Neural cell (in vitro differentiated cells): ENCODE results near the gene SLC25A24. TPM values are rescaled to one million over a fixed set of nuclear protein-coding genes. Genes with fewer than 3 reads are reported as not detected.

Experiments
- H2AFZ ChIP-seq: fragments of 200-600, 300-800 bp; sonication (generic), shearing (Covaris generic); 2 replicates; pipeline ENCODE4 v1.6.0; 2014; ENCODE audit warnings: low read depth, mild to moderate bottlenecking, antibody characterized with exemption, low read length, moderate library complexity
- H3F3A ChIP-seq: fragments of 200-600 bp; shearing (Covaris generic); 2 replicates; pipeline ENCODE4 v1.6.1; 2016; ENCODE audit warnings: mild to moderate bottlenecking, moderate library complexity, mixed read lengths, antibody characterized with exemption, low read length; ENCODE audit not compliant: insufficient read depth, poor library complexity, severe bottlenecking
- H3K27ac ChIP-seq: fragments of 200-600, 300-800 bp; sonication (generic), shearing (Covaris generic); 2 replicates; pipeline ENCODE4 v1.5.1; 2014; ENCODE audit warnings: mild to moderate bottlenecking, low read length, moderate library complexity
- H3K27me3 ChIP-seq: fragments of 300-800, 200-600 bp; sonication (generic), shearing (Covaris generic); 2 replicates; pipeline ENCODE4 v1.6.0; 2014; ENCODE audit warnings: mild to moderate bottlenecking, low read depth, low read length, moderate library complexity; ENCODE audit not compliant: insufficient read depth
- H3K36me3 ChIP-seq: fragments of 300-800, 200-600 bp; sonication (generic), shearing (Covaris generic); 2 replicates; pipeline ENCODE4 v1.5.1; 2014; ENCODE audit warnings: mild to moderate bottlenecking, antibody characterized with exemption, low read length, moderate library complexity; ENCODE audit not compliant: insufficient read depth
- H3K4me2 ChIP-seq: fragments of 300-800, 200-600 bp; sonication (generic), shearing (Covaris generic); 2 replicates; pipeline ENCODE4 v1.6.0; 2014; ENCODE audit warnings: mild to moderate bottlenecking, low read length
- H3K4me3 ChIP-seq: fragments of 300-800, 200-600 bp; sonication (generic), shearing (Covaris generic); 2 replicates; pipeline ENCODE4 v1.5.1; 2014; ENCODE audit warnings: mild to moderate bottlenecking, low read length, moderate library complexity
- H3K79me2 ChIP-seq: fragments of 200-600 bp; shearing (Covaris generic); replicated peaks from 2 replicates; pipeline ENCODE4 v1.6.0; 2014; ENCODE audit warnings: mild to moderate bottlenecking, low read length, moderate library complexity; ENCODE audit not compliant: insufficient read depth
- H3K9ac ChIP-seq: fragments of 300-800, 200-600 bp; sonication (generic), shearing (Covaris generic); 2 replicates; pipeline ENCODE4 v1.6.1; 2016; ENCODE audit warnings: mild to moderate bottlenecking, low read length, mixed read lengths
- H3K9me2 ChIP-seq: fragments of 200-600 bp; shearing (Covaris generic); 2 replicates; pipeline ENCODE4 v1.6.1; 2016; ENCODE audit warnings: mild to moderate bottlenecking, low read length, mixed read lengths; ENCODE audit not compliant: insufficient read depth
- H3K9me3 ChIP-seq: fragments of 200-600, 300-800 bp; sonication (generic), shearing (Covaris generic); 2 replicates; pipeline ENCODE4 v1.6.1; 2016; ENCODE audit warnings: mild to moderate bottlenecking, mixed run types, low read length, moderate library complexity, mixed read lengths
- H4K20me1 ChIP-seq: fragments of 200-600 bp; shearing (Covaris generic); 2 replicates; pipeline ENCODE4 v1.6.1; 2016; ENCODE audit warnings: mild to moderate bottlenecking, mixed run types; ENCODE audit not compliant: insufficient read depth
- EP300 ChIP-seq: fragments of 450-650 bp; conservative IDR thresholded peaks from 2 replicates; pipeline ENCODE4 v1.6.1; 2014; ENCODE audit warnings: antibody characterized with exemption, mild to moderate bottlenecking, moderate library complexity; ENCODE audit not compliant: poor library complexity, severe bottlenecking
- EZH2 ChIP-seq: fragments of 200-600, 300-800 bp; shearing (Covaris generic), sonication (generic); IDR thresholded peaks from 2 replicates; pipeline ENCODE4 v1.6.1; 2014; ENCODE audit warnings: antibody characterized with exemption, low read length, borderline replicate concordance, mild to moderate bottlenecking; ENCODE audit not compliant: insufficient read depth, poor library complexity, severe bottlenecking
- MXI1 ChIP-seq: fragments of 450-650 bp; conservative IDR thresholded peaks from 2 replicates; pipeline ENCODE4 v1.6.1; 2014; ENCODE audit warnings: antibody characterized with exemption, mild to moderate bottlenecking; ENCODE audit not compliant: poor library complexity, severe bottlenecking
- POLR2AphosphoS5 ChIP-seq: IDR thresholded peaks from 2 replicates; pipeline ENCODE4 v1.6.1; 2012
- RAD21 ChIP-seq: fragments of 450-650 bp; conservative IDR thresholded peaks from 2 replicates; pipeline ENCODE4 v1.6.1; 2014; ENCODE audit warnings: antibody characterized with exemption, mild to moderate bottlenecking, moderate library complexity
- SMC3 ChIP-seq: fragments of 450-650 bp; conservative IDR thresholded peaks from 2 replicates; pipeline ENCODE4 v1.6.1; 2014; ENCODE audit warnings: antibody characterized with exemption, mild to moderate bottlenecking, moderate library complexity; ENCODE audit not compliant: poor library complexity
- TAF1 ChIP-seq: IDR thresholded peaks from 2 replicates; pipeline ENCODE4 v1.6.1; 2012; ENCODE audit warnings: low read depth
- polyA plus RNA-seq: library from polyadenylated mRNA; depleted of rRNA; stranded (reverse); fragments of >200 nt; gene quantifications from 2 replicates; pipeline ENCODE4 v1.2.3, GENCODE V29; 2014
- TF ChIP-seq, protein P1 (sequence below): fragments of 450-650 bp; IDR thresholded peaks from 2 replicates; pipeline ENCODE4 v1.5.1; 2014; ENCODE audit warnings: antibody characterized with exemption, mild to moderate bottlenecking, moderate library complexity; ENCODE audit not compliant: poor library complexity, severe bottlenecking
- TF ChIP-seq, protein P2 (sequence below): IDR thresholded peaks from 2 replicates; pipeline ENCODE4 v1.6.1; 2012; ENCODE audit warnings: borderline replicate concordance

Gene SLC25A24
- polyA plus RNA-seq, 1 donor from 2014 or later, result 25.5 TPM

- Histone ChIP-seq H3K27ac (no peak overlapping the region), H3K27me3 (no peaks in the 10 kb centered on the region), H2AFZ (no peak overlapping the region), H3K9me2 (no peaks in the 10 kb centered on the region), H3K9ac (no peak overlapping the region), H3K9me3 (no peaks in the 10 kb centered on the region), H3K4me3 (no peak overlapping the region), H3K36me3 (no peaks in the 10 kb centered on the region), H3K79me2 (no peaks in the 10 kb centered on the region), H3K4me2 (no peak overlapping the region), H4K20me1 (no peaks in the 10 kb centered on the region), H3F3A (no peaks in the 10 kb centered on the region)
- TF ChIP-seq TAF1, result no peak
- no peak for TF ChIP-seq EZH2
- TF ChIP-seq, protein P1, sequence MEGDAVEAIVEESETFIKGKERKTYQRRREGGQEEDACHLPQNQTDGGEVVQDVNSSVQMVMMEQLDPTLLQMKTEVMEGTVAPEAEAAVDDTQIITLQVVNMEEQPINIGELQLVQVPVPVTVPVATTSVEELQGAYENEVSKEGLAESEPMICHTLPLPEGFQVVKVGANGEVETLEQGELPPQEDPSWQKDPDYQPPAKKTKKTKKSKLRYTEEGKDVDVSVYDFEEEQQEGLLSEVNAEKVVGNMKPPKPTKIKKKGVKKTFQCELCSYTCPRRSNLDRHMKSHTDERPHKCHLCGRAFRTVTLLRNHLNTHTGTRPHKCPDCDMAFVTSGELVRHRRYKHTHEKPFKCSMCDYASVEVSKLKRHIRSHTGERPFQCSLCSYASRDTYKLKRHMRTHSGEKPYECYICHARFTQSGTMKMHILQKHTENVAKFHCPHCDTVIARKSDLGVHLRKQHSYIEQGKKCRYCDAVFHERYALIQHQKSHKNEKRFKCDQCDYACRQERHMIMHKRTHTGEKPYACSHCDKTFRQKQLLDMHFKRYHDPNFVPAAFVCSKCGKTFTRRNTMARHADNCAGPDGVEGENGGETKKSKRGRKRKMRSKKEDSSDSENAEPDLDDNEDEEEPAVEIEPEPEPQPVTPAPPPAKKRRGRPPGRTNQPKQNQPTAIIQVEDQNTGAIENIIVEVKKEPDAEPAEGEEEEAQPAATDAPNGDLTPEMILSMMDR, result no peak
- no peak for TF ChIP-seq EP300
- TF ChIP-seq POLR2AphosphoS5, result no peak
- no peak for TF ChIP-seq RAD21
- TF ChIP-seq MXI1, result no peak
- TF ChIP-seq, protein P2, sequence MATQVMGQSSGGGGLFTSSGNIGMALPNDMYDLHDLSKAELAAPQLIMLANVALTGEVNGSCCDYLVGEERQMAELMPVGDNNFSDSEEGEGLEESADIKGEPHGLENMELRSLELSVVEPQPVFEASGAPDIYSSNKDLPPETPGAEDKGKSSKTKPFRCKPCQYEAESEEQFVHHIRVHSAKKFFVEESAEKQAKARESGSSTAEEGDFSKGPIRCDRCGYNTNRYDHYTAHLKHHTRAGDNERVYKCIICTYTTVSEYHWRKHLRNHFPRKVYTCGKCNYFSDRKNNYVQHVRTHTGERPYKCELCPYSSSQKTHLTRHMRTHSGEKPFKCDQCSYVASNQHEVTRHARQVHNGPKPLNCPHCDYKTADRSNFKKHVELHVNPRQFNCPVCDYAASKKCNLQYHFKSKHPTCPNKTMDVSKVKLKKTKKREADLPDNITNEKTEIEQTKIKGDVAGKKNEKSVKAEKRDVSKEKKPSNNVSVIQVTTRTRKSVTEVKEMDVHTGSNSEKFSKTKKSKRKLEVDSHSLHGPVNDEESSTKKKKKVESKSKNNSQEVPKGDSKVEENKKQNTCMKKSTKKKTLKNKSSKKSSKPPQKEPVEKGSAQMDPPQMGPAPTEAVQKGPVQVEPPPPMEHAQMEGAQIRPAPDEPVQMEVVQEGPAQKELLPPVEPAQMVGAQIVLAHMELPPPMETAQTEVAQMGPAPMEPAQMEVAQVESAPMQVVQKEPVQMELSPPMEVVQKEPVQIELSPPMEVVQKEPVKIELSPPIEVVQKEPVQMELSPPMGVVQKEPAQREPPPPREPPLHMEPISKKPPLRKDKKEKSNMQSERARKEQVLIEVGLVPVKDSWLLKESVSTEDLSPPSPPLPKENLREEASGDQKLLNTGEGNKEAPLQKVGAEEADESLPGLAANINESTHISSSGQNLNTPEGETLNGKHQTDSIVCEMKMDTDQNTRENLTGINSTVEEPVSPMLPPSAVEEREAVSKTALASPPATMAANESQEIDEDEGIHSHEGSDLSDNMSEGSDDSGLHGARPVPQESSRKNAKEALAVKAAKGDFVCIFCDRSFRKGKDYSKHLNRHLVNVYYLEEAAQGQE, result no peak
- no peak for TF ChIP-seq SMC3
Measured at GRCh38 chr1:108107658-108108057, 92.5 kb downstream of the SLC25A24 start.

- no peaks in the 10 kb centered on the region for H3K27me3 ChIP-seq
- no peaks in the 10 kb centered on the region for H3K79me2 ChIP-seq
- H3K9ac ChIP-seq, result no peak overlapping the region
- TF ChIP-seq TAF1, result no peak
- no peak for TF ChIP-seq SMC3
- TF ChIP-seq, protein P2, result no peak
- TF ChIP-seq RAD21, result no peak
- no peaks in the 10 kb centered on the region for H3K9me3 ChIP-seq
- no peaks in the 10 kb centered on the region for H3K36me3 ChIP-seq
- no peak overlapping the region for H3K4me3 ChIP-seq
- no peaks in the 10 kb centered on the region for H3K9me2 ChIP-seq
- no peaks in the 10 kb centered on the region for H3F3A ChIP-seq
- no peak overlapping the region for H2AFZ ChIP-seq
- no peak overlapping the region for H3K4me2 ChIP-seq
- no peaks in the 10 kb centered on the region for H4K20me1 ChIP-seq
- no peak overlapping the region for H3K27ac ChIP-seq
Measured at GRCh38 chr1:108106775-108107174, 93.4 kb downstream of the SLC25A24 start.
